BLaER1 (cell line): ENCODE measurements around the gene HOXA7.

Source experiments
- H3K27ac ChIP-seq: shearing (Covaris generic); formaldehyde crosslinking; 2 replicates; pipeline ENCODE4 v1.8.1; 2022
- H3K27me3 ChIP-seq: shearing (Covaris generic); formaldehyde crosslinking; 2 replicates; pipeline ENCODE4 v1.8.1; 2022
- H3K36me3 ChIP-seq: shearing (Covaris generic); formaldehyde crosslinking; 2 replicates; pipeline ENCODE4 v1.8.1; 2022
- H3K4me1 ChIP-seq: shearing (Covaris generic); formaldehyde crosslinking; 2 replicates; pipeline ENCODE4 v1.8.1; 2022
- H3K4me2 ChIP-seq: shearing (Covaris generic); formaldehyde crosslinking; 2 replicates; pipeline ENCODE4 v1.8.1; 2022
- H3K4me3 ChIP-seq: shearing (Covaris generic); formaldehyde crosslinking; 2 replicates; pipeline ENCODE4 v1.8.1; 2022
- H3K9ac ChIP-seq: shearing (Covaris generic); formaldehyde crosslinking; 2 replicates; pipeline ENCODE4 v1.8.1; 2022
- H3K9me3 ChIP-seq: shearing (Covaris generic); formaldehyde crosslinking; 2 replicates; pipeline ENCODE4 v1.8.1; 2022
- H4K20me1 ChIP-seq: shearing (Covaris generic); formaldehyde crosslinking; 2 replicates; pipeline ENCODE4 v1.8.1; 2022
- Cebpa-rat ChIP-seq: shearing (Covaris generic); IDR thresholded peaks from 2 replicates; pipeline ENCODE4 v1.8.1; 2022

Gene HOXA7

GRCh38 chr7:27147199-27148030 is 9.1 kb downstream of the HOXA7 start, which contains the start of gene HOXA6:
Gene HOXA6 (minus strand): TSS chr7:27147774. CDS start chr7:27147749, 25 bp downstream.
- H3K9ac ChIP-seq: no peak within 1 kb of the TSS
- no peak within 1 kb of the TSS for H3K27ac ChIP-seq
- peaks cover 18% of the 10 kb centered on the region for H4K20me1 ChIP-seq
- peaks cover 100% of the 10 kb centered on the region for H3K27me3 ChIP-seq
- peaks cover 20% of the 10 kb centered on the region for H3K36me3 ChIP-seq
- no peak for TF ChIP-seq Cebpa-rat
- H3K4me1 ChIP-seq: peaks cover 21% of the 10 kb centered on the region
- H3K4me3 ChIP-seq: peak within 1 kb of the TSS; percentile 25; the same call in 1 of the 2 replicates
- peaks cover 66% of the 10 kb centered on the region for H3K9me3 ChIP-seq
- H3K4me2 ChIP-seq: no peak within 1 kb of the TSS

GRCh38 chr7:27146491-27147198 is 9.8 kb downstream of the HOXA7 start:
- Histone ChIP-seq H3K27ac (no peak overlapping the region), H3K4me1 (peaks cover 13% of the 10 kb centered on the region), H3K36me3 (peaks cover 20% of the 10 kb centered on the region), H4K20me1 (peaks cover 10% of the 10 kb centered on the region), H3K4me2 (no peak overlapping the region), H3K9me3 (peaks cover 73% of the 10 kb centered on the region), H3K9ac (no peak overlapping the region), H3K4me3 (no peak overlapping the region), H3K27me3 (peaks cover 100% of the 10 kb centered on the region)
- no peak for TF ChIP-seq Cebpa-rat

- H3K4me1 ChIP-seq: peaks cover 6% of the 10 kb centered on the region; the same call in 1 of the 2 replicates
- no peak overlapping the region for H3K9ac ChIP-seq
- no peak overlapping the region for H3K27ac ChIP-seq
- peaks cover 74% of the 10 kb centered on the region for H3K9me3 ChIP-seq
- peaks cover 20% of the 10 kb centered on the region for H3K36me3 ChIP-seq
- peaks cover 96% of the 10 kb centered on the region for H3K27me3 ChIP-seq
- no peak for TF ChIP-seq Cebpa-rat
- H4K20me1 ChIP-seq: peaks cover 4% of the 10 kb centered on the region; the same call in 1 of the 2 replicates
- no peak overlapping the region for H3K4me3 ChIP-seq
- H3K4me2 ChIP-seq: no peak overlapping the region
Observed at GRCh38 chr7:27145914-27146412, 10.5 kb downstream of the HOXA7 start.

GRCh38 chr7:27145165-27145913 is 11.1 kb downstream of the HOXA7 start:
- Histone ChIP-seq H3K36me3 (peaks cover 20% of the 10 kb centered on the region), H3K4me2 (no peak overlapping the region), H3K4me1 (0 out of 2 replicates have a peak, but pooled peaks cover 6% of the 10 kb centered on the region), H3K27me3 (peaks cover 90% of the 10 kb centered on the region), H3K9me3 (peaks cover 74% of the 10 kb centered on the region), H4K20me1 (peaks cover 4% of the 10 kb centered on the region; the same call in 1 of the 2 replicates), H3K27ac (no peak overlapping the region), H3K9ac (no peak overlapping the region), H3K4me3 (no peak overlapping the region)
- no peak for TF ChIP-seq Cebpa-rat

- H3K9me3 ChIP-seq: peaks cover 74% of the 10 kb centered on the region
- H3K4me1 ChIP-seq: 0 out of 2 replicates have a peak, but pooled peaks cover 6% of the 10 kb centered on the region
- no peak overlapping the region for H3K4me2 ChIP-seq
- peaks cover 84% of the 10 kb centered on the region for H3K27me3 ChIP-seq
- H3K27ac ChIP-seq: no peak overlapping the region
- H4K20me1 ChIP-seq: peaks cover 4% of the 10 kb centered on the region; the same call in 1 of the 2 replicates
- H3K36me3 ChIP-seq: peaks cover 20% of the 10 kb centered on the region
- no peak for TF ChIP-seq Cebpa-rat
- no peak overlapping the region for H3K9ac ChIP-seq
- H3K4me3 ChIP-seq: no peak overlapping the region
Observed at GRCh38 chr7:27144781-27145164, 11.7 kb downstream of the HOXA7 start.

- no peak overlapping the region for H3K9ac ChIP-seq
- H3K9me3 ChIP-seq: peaks cover 80% of the 10 kb centered on the region
- H4K20me1 ChIP-seq: peaks cover 4% of the 10 kb centered on the region; the same call in 1 of the 2 replicates
- no peak overlapping the region for H3K4me2 ChIP-seq
- no peak overlapping the region for H3K27ac ChIP-seq
- peaks cover 20% of the 10 kb centered on the region for H3K36me3 ChIP-seq
- H3K4me3 ChIP-seq: 0 out of 2 replicates have a peak overlapping the region, but pooled peaks have one; percentile 18
- H3K27me3 ChIP-seq: peaks cover 78% of the 10 kb centered on the region
- TF ChIP-seq Cebpa-rat: no peak
- 0 out of 2 replicates have a peak, but pooled peaks cover 6% of the 10 kb centered on the region for H3K4me1 ChIP-seq
Observed at GRCh38 chr7:27143950-27144780, 12.3 kb downstream of the HOXA7 start.

- Histone ChIP-seq H3K4me3 (0 out of 2 replicates have a peak within 1 kb of the TSS, but pooled peaks have one; percentile 18), H3K4me2 (no peak within 1 kb of the TSS), H3K27me3 (peaks cover 69% of the 10 kb centered on the region), H3K27ac (no peak within 1 kb of the TSS), H3K36me3 (peaks cover 20% of the 10 kb centered on the region), H3K9ac (no peak within 1 kb of the TSS), H4K20me1 (no peaks in the 10 kb centered on the region), H3K4me1 (0 out of 2 replicates have a peak, but pooled peaks cover 2% of the 10 kb centered on the region), H3K9me3 (peaks cover 75% of the 10 kb centered on the region)
- no peak for TF ChIP-seq Cebpa-rat
Observed at GRCh38 chr7:27143023-27143949, 13.2 kb downstream of the HOXA7 start, which contains the start of gene HOXA5. Gene HOXA5 (minus strand): TSS chr7:27143681. CDS start chr7:27143607, 74 bp downstream.
